ENCODE results near the gene APOB.

GRCh38 chr2:21024722-21025389 lies 19.0 kb downstream of the APOB start:
- TF ChIP-seq CTCF (conservative IDR thresholded peaks at IDR 0.05 in 1 of 2, IDR thresholded peaks at IDR 0.05 in 1 of 2; ENCODE audit: extremely low read depth in 1 of 2, insufficient read depth in 1 of 2, low read depth in 1 of 2, low read length in 2 of 2) = no peak
- no peak for TF ChIP-seq EZH2 (IDR thresholded peaks at IDR 0.05; ENCODE audit: borderline replicate concordance, low read length)
